ENCODE measurements around the gene COPS2.
"Not testable (repeated sequence)": the region's sequence is repeated elsewhere in the genome, so short reads cannot be mapped to it uniquely, and the experiment has no call there.

DNA sequence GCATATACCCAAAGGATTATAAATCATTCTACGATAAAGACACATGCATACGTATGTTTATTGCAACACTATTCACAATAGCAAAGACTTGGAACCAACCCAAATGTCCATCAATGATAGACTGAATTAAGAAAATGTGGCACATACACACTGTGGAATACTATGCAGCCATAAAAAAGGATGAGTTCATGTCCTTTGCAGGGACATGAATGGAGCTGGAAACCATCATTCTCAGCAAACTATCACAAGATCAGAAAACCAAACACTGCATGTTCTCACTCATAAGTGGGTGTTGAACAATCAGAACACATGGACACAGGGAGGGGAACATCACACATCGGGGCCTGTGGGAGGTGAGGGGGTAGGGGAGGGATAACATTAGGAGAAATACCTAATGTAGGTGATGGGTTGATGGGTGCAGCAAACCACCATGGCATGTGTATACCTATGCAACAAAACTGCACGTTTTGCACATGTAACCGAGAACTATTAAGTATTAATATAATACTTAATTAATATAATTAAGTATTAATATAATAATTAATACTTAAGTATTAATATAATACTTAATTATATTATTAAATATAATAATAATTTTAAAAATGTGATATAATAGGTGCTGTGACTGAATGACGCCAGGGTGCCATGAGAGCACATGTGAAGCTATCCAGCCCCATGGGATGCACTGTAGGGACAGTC lies 80.7 kb downstream of the COPS2 start:
- TF ChIP-seq EZH2phosphoT487 (IDR thresholded peaks at IDR 0.05; ENCODE audit: borderline replicate concordance, low read depth); RAD21 (IDR thresholded peaks at IDR 0.05; ENCODE audit: low read length); EP300 (IDR thresholded peaks at IDR 0.05; ENCODE audit: borderline replicate concordance in 1 of 2, low read depth in 1 of 2, low read length in 1 of 2); NRF1 (IDR thresholded peaks at IDR 0.05; ENCODE audit: low read depth, low read length); POLR2AphosphoS5 (IDR thresholded peaks at IDR 0.05; ENCODE audit: low read depth, low read length); RCOR1 (IDR thresholded peaks at IDR 0.05; ENCODE audit: low read length); TEAD4 (IDR thresholded peaks at IDR 0.05; ENCODE audit: borderline replicate concordance, insufficient read depth); GABPA (IDR thresholded peaks at IDR 0.05; ENCODE audit: low read depth); RFX5 (IDR thresholded peaks at IDR 0.05; ENCODE audit: low read length): not testable (repeated sequence)
- TF ChIP-seq, protein P1, sequence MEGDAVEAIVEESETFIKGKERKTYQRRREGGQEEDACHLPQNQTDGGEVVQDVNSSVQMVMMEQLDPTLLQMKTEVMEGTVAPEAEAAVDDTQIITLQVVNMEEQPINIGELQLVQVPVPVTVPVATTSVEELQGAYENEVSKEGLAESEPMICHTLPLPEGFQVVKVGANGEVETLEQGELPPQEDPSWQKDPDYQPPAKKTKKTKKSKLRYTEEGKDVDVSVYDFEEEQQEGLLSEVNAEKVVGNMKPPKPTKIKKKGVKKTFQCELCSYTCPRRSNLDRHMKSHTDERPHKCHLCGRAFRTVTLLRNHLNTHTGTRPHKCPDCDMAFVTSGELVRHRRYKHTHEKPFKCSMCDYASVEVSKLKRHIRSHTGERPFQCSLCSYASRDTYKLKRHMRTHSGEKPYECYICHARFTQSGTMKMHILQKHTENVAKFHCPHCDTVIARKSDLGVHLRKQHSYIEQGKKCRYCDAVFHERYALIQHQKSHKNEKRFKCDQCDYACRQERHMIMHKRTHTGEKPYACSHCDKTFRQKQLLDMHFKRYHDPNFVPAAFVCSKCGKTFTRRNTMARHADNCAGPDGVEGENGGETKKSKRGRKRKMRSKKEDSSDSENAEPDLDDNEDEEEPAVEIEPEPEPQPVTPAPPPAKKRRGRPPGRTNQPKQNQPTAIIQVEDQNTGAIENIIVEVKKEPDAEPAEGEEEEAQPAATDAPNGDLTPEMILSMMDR (IDR thresholded peaks at IDR 0.05): not testable (repeated sequence)
- TF ChIP-seq, protein P2, sequence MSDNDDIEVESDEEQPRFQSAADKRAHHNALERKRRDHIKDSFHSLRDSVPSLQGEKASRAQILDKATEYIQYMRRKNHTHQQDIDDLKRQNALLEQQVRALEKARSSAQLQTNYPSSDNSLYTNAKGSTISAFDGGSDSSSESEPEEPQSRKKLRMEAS (IDR thresholded peaks at IDR 0.05; ENCODE audit: low read depth): not testable (repeated sequence)
- TF ChIP-seq, protein P3, sequence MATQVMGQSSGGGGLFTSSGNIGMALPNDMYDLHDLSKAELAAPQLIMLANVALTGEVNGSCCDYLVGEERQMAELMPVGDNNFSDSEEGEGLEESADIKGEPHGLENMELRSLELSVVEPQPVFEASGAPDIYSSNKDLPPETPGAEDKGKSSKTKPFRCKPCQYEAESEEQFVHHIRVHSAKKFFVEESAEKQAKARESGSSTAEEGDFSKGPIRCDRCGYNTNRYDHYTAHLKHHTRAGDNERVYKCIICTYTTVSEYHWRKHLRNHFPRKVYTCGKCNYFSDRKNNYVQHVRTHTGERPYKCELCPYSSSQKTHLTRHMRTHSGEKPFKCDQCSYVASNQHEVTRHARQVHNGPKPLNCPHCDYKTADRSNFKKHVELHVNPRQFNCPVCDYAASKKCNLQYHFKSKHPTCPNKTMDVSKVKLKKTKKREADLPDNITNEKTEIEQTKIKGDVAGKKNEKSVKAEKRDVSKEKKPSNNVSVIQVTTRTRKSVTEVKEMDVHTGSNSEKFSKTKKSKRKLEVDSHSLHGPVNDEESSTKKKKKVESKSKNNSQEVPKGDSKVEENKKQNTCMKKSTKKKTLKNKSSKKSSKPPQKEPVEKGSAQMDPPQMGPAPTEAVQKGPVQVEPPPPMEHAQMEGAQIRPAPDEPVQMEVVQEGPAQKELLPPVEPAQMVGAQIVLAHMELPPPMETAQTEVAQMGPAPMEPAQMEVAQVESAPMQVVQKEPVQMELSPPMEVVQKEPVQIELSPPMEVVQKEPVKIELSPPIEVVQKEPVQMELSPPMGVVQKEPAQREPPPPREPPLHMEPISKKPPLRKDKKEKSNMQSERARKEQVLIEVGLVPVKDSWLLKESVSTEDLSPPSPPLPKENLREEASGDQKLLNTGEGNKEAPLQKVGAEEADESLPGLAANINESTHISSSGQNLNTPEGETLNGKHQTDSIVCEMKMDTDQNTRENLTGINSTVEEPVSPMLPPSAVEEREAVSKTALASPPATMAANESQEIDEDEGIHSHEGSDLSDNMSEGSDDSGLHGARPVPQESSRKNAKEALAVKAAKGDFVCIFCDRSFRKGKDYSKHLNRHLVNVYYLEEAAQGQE (IDR thresholded peaks at IDR 0.05; ENCODE audit: low read depth, low read length): not testable (repeated sequence)

Data from SK-N-SH (cell line).